IMR-90 (cell line): Measurements from ENCODE around the gene ANKHD1.

Experiments
- BHLHE40 ChIP-seq: fragments of 150-350 bp; IDR thresholded peaks from 2 replicates; pipeline ENCODE4 v1.6.1; 2016; ENCODE audit warnings: mild to moderate bottlenecking, low read depth, low read length
- CEBPB ChIP-seq: IDR thresholded peaks from 2 replicates; pipeline ENCODE4 v1.6.1; 2012; ENCODE audit warnings: low read depth, low read length, improper control_type of control experiment
- CHD1 ChIP-seq: IDR thresholded peaks from 2 replicates; pipeline ENCODE4 v1.6.1; 2012; ENCODE audit warnings: low read depth, low read length, improper control_type of control experiment
- FOS ChIP-seq: fragments of 150-350 bp; IDR thresholded peaks from 2 replicates; pipeline ENCODE4 v1.6.1; 2016; ENCODE audit warnings: low read depth, low read length
- MAFK ChIP-seq: IDR thresholded peaks from 2 replicates; pipeline ENCODE4 v1.6.1; 2012; ENCODE audit warnings: low read depth, low read length, improper control_type of control experiment
- MXI1 ChIP-seq: IDR thresholded peaks from 2 replicates; pipeline ENCODE4 v1.6.1; 2012; ENCODE audit warnings: low read depth, mild to moderate bottlenecking, low read length, moderate library complexity, borderline replicate concordance
- POLR2A ChIP-seq: IDR thresholded peaks from 2 replicates; pipeline ENCODE4 v1.6.1; 2012; ENCODE audit warnings: mild to moderate bottlenecking, low read depth, low read length
- RAD21 ChIP-seq: IDR thresholded peaks from 2 replicates; pipeline ENCODE4 v1.6.1; 2012; ENCODE audit warnings: low read length, improper control_type of control experiment
- RCOR1 ChIP-seq: IDR thresholded peaks from 2 replicates; pipeline ENCODE4 v1.6.1; 2012; ENCODE audit warnings: mild to moderate bottlenecking, low read length, improper control_type of control experiment; ENCODE audit not compliant: insufficient replicate concordance
- RFX5 ChIP-seq: IDR thresholded peaks from 2 replicates; pipeline ENCODE4 v1.8.0; 2012; ENCODE audit warnings: low read depth, mild to moderate bottlenecking, low read length, moderate library complexity
- SMC3 ChIP-seq: fragments of 150-350 bp; IDR thresholded peaks from 2 replicates; pipeline ENCODE4 v1.6.1; 2016; ENCODE audit warnings: low read depth, mild to moderate bottlenecking, antibody characterized with exemption, low read length, moderate library complexity
- TF ChIP-seq, protein P1 (sequence below): conservative IDR thresholded peaks from 2 replicates; pipeline ENCODE4 v1.5.1; 2012; ENCODE audit warnings: mild to moderate bottlenecking, low read depth, low read length, improper control_type of control experiment
- TF ChIP-seq, protein P2 (sequence below): fragments of 150-350 bp; IDR thresholded peaks from 2 replicates; pipeline ENCODE4 v1.6.1; 2017; ENCODE audit warnings: mild to moderate bottlenecking, antibody characterized with exemption, low read length, low read depth
- TF ChIP-seq, protein P3 (sequence below): fragments of 150-350 bp; IDR thresholded peaks from 2 replicates; pipeline ENCODE4 v1.6.1; 2016; ENCODE audit warnings: low read depth, mild to moderate bottlenecking, low read length, moderate library complexity, borderline replicate concordance

DNA sequence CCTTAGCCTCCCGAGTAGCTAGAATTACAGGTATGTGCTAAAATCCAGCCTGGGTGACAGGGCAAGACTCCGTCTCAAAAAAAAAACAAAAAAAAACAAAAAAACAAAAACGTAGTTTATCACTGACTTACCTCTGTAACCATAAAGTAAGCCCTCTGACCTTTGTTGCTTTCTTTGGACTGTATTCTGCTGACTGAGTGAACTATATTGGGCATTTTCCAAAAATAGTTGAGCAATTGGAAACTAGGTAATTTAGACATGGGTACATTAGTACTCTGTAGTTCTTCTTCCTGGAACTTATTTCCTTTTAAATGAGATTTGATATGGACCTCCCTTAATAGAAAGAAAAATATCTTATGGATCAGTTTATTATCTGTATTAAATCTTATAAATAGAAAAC is 66.6 kb downstream of the ANKHD1 start:
- no peak for TF ChIP-seq RAD21
- TF ChIP-seq, protein P1, sequence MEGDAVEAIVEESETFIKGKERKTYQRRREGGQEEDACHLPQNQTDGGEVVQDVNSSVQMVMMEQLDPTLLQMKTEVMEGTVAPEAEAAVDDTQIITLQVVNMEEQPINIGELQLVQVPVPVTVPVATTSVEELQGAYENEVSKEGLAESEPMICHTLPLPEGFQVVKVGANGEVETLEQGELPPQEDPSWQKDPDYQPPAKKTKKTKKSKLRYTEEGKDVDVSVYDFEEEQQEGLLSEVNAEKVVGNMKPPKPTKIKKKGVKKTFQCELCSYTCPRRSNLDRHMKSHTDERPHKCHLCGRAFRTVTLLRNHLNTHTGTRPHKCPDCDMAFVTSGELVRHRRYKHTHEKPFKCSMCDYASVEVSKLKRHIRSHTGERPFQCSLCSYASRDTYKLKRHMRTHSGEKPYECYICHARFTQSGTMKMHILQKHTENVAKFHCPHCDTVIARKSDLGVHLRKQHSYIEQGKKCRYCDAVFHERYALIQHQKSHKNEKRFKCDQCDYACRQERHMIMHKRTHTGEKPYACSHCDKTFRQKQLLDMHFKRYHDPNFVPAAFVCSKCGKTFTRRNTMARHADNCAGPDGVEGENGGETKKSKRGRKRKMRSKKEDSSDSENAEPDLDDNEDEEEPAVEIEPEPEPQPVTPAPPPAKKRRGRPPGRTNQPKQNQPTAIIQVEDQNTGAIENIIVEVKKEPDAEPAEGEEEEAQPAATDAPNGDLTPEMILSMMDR: no peak
- TF ChIP-seq, protein P2, sequence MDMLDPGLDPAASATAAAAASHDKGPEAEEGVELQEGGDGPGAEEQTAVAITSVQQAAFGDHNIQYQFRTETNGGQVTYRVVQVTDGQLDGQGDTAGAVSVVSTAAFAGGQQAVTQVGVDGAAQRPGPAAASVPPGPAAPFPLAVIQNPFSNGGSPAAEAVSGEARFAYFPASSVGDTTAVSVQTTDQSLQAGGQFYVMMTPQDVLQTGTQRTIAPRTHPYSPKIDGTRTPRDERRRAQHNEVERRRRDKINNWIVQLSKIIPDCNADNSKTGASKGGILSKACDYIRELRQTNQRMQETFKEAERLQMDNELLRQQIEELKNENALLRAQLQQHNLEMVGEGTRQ: no peak
- no peak for TF ChIP-seq POLR2A
- TF ChIP-seq MXI1: no peak
- TF ChIP-seq, protein P3, sequence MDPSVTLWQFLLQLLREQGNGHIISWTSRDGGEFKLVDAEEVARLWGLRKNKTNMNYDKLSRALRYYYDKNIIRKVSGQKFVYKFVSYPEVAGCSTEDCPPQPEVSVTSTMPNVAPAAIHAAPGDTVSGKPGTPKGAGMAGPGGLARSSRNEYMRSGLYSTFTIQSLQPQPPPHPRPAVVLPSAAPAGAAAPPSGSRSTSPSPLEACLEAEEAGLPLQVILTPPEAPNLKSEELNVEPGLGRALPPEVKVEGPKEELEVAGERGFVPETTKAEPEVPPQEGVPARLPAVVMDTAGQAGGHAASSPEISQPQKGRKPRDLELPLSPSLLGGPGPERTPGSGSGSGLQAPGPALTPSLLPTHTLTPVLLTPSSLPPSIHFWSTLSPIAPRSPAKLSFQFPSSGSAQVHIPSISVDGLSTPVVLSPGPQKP: no peak
- no peak for TF ChIP-seq RFX5
- no peak for TF ChIP-seq RCOR1
- no peak for TF ChIP-seq SMC3
- TF ChIP-seq MAFK: no peak
- no peak for TF ChIP-seq CHD1
- TF ChIP-seq BHLHE40: no peak
- no peak for TF ChIP-seq FOS
- no peak for TF ChIP-seq CEBPB
